B cell (primary cell): ENCODE data around the gene SMIM13. TPM values are rescaled to one million over a fixed set of nuclear protein-coding genes. Genes with fewer than 3 reads are reported as not detected.

Experiments used
- ATAC-seq: fragments of 200-7000 bp; cut with Tn5 transposase; one replicate; pipeline ENCODE4 v1.10.0; 2021; ENCODE audit warnings: low read depth, mild to moderate bottlenecking, moderate number of reproducible peaks, moderate library complexity
- CTCF ChIA-PET: fragments of 350-600 bp; sonication (Branson Sonifier 250); formaldehyde crosslinking; loops from one replicate; lab custom pipeline; 2021; ENCODE audit warnings: antibody characterized with exemption, inconsistent platforms; lab: Charles Lee
- POLR2A ChIA-PET: fragments of 350-600 bp; sonication (Branson Sonifier 250); formaldehyde crosslinking; loops from one replicate; lab custom pipeline; 2021; ENCODE audit warnings: antibody characterized with exemption; lab: Charles Lee
- DNase-seq: peaks from one replicate; pipeline ENCODE4 v3.0.0; 2013
- H2AFZ ChIP-seq: 2 replicates; pipeline ENCODE4 v1.6.1; 2012; ENCODE audit warnings: mild to moderate bottlenecking, low read depth, low read length; ENCODE audit not compliant: insufficient read depth, poor library complexity, severe bottlenecking
- H3K27ac ChIP-seq, 2 donors: 1 replicate in 1 of 2; 2 replicates in 1 of 2; pipeline ENCODE4 v1.5.1; 2012 to 2013; ENCODE audit warnings: low read length in 2 of 2, mild to moderate bottlenecking in 2 of 2, moderate library complexity in 1 of 2
- H3K27me3 ChIP-seq, 4 experiments: fragments of 200-600 bp in 1 of 4; sonication (generic) in 1 of 4; replicated peaks in 1 of 4; 1 replicate in 2 of 4; 2 replicates in 2 of 4; pipeline versions ENCODE4 v1.6.1 to v1.7.0; 2013 to 2016; ENCODE audit warnings: low read length in 3 of 4, mild to moderate bottlenecking in 2 of 4, mixed read lengths in 1 of 4, moderate library complexity in 1 of 4; ENCODE audit not compliant: insufficient read depth in 4 of 4, control insufficient read depth in 3 of 4; ENCODE audit errors: control extremely low read depth in 1 of 4
- H3K36me3 ChIP-seq, 2 experiments: replicated peaks in 1 of 2; 1 replicate in 1 of 2; 2 replicates in 1 of 2; pipeline versions ENCODE4 v1.6.1 to v1.7.1; 2013; ENCODE audit warnings: low read length in 1 of 2; ENCODE audit not compliant: insufficient read depth in 2 of 2, control insufficient read depth in 1 of 2; ENCODE audit errors: control extremely low read depth in 1 of 2, extremely low read depth in 1 of 2
- H3K4me1 ChIP-seq, 2 donors: fragments of 200-600 bp in 1 of 2; sonication (generic) in 1 of 2; 1 replicate in 1 of 2; 2 replicates in 1 of 2; pipeline versions ENCODE4 v1.5.1 to v1.6.1; 2013 to 2017; ENCODE audit warnings: low read length in 2 of 2; ENCODE audit not compliant: control insufficient read depth in 2 of 2, insufficient read depth in 2 of 2
- H3K4me2 ChIP-seq: replicated peaks from 2 replicates; pipeline ENCODE3; 2012; ENCODE audit warnings: mild to moderate bottlenecking, low read depth, low read length; ENCODE audit not compliant: poor library complexity, severe bottlenecking
- H3K4me3 ChIP-seq, 5 experiments: fragments of 200-600 bp in 1 of 5; sonication (generic) in 1 of 5; 1 replicate in 3 of 5; 2 replicates in 2 of 5; pipeline versions ENCODE4 v1.5.1 to v1.7.0; 2011 to 2016; ENCODE audit warnings: low read length in 4 of 5, mild to moderate bottlenecking in 4 of 5, low read depth in 2 of 5, control low read depth in 1 of 5, moderate library complexity in 1 of 5; ENCODE audit not compliant: insufficient read depth in 1 of 5; ENCODE audit errors: control extremely low read depth in 1 of 5, extremely low read depth in 1 of 5
- H3K79me2 ChIP-seq: fragments of 200-600 bp; sonication (generic); one replicate; pipeline ENCODE4 v1.6.0; 2016; ENCODE audit warnings: low read length; ENCODE audit not compliant: control insufficient read depth, insufficient read depth
- H3K9ac ChIP-seq: fragments of 200-600 bp; sonication (generic); 2 replicates; pipeline ENCODE4 v1.6.1; 2017; ENCODE audit warnings: mild to moderate bottlenecking, low read length, moderate library complexity
- H3K9me3 ChIP-seq, 3 donors: one replicate each; pipeline versions ENCODE4 v1.6.1 to v1.7.1; 2013; ENCODE audit warnings: low read length in 2 of 3; ENCODE audit not compliant: control insufficient read depth in 2 of 3, insufficient read depth in 1 of 3; ENCODE audit errors: control extremely low read depth in 1 of 3
- H4K20me1 ChIP-seq: 2 replicates; pipeline ENCODE4 v1.6.0; 2012; ENCODE audit warnings: mild to moderate bottlenecking, low read length; ENCODE audit not compliant: insufficient read depth, control insufficient read depth, poor library complexity, severe bottlenecking
- H3K27ac Mint-ChIP-seq: one replicate; pipeline ENCODE4 v1.8.0; 2021; ENCODE audit warnings: mixed read lengths
- H3K27me3 Mint-ChIP-seq: one replicate; pipeline ENCODE4 v1.8.0; 2021; ENCODE audit warnings: mixed read lengths
- H3K4me1 Mint-ChIP-seq: one replicate; pipeline ENCODE4 v1.8.0; 2021; ENCODE audit warnings: mixed read lengths
- H3K4me3 Mint-ChIP-seq: one replicate; pipeline ENCODE4 v1.8.0; 2021; ENCODE audit warnings: mixed read lengths
- H3K9me3 Mint-ChIP-seq: one replicate; pipeline ENCODE4 v1.8.0; 2022; ENCODE audit warnings: mixed read lengths; ENCODE audit not compliant: insufficient read depth
- EZH2 ChIP-seq: IDR thresholded peaks from 2 replicates; pipeline ENCODE4 v1.6.1; 2012; ENCODE audit warnings: borderline replicate concordance, low read depth, mild to moderate bottlenecking, moderate library complexity, low read length; ENCODE audit not compliant: insufficient read depth, poor library complexity, severe bottlenecking
- WGBS: methylation state at CpG from one replicate; pipeline ENCODE4 v1.1.5; 2013; ENCODE audit warnings: missing lambda C conversion rate; ENCODE audit not compliant: insufficient coverage; 5-methylcytosine and 5-hydroxymethylcytosine counted together
- intact Hi-C: fragments of 100-400 bp; cut with micrococcal nuclease; formaldehyde crosslinking; loops from one replicate; pipeline ENCODE4 v1.10.0; 2022
- polyA plus RNA-seq: library from polyadenylated mRNA; depleted of rRNA; stranded (reverse); fragments of >200 nt; gene quantifications from 2 replicates; pipeline ENCODE4 v1.2.3, GENCODE V29; 2012
- total RNA-seq, 2 donors: library from RNA; stranded (reverse); fragments of 120-200 nt in 1 of 2; gene quantifications; 1 replicate in 1 of 2; 2 replicates in 1 of 2; pipeline versions ENCODE4 v1.2.3 to v1.2.4, GENCODE V29; 2013 to 2022
- TF ChIP-seq, protein P1 (sequence below): fragments of 200-600 bp; IDR thresholded peaks from one replicate; pipeline ENCODE4 v1.8.0; 2022; ENCODE audit warnings: antibody characterized with exemption, mild to moderate bottlenecking

SMIM13 gene
- total and polyA plus RNA-seq, 2 donors (not counting 1 experiment from before 2014, with no cell fraction given): 2.1 to 5.5 TPM

- no peak overlapping the region for H3K27ac ChIP-seq
- Mint-ChIP-seq H3K9me3 (no peaks in the 10 kb centered on the region), H3K4me1 (no peaks in the 10 kb centered on the region), H3K4me3 (no peak overlapping the region), H3K27ac (no peak overlapping the region), H3K27me3 (no peaks in the 10 kb centered on the region)
- no peaks in the 10 kb centered on the region for H3K79me2 ChIP-seq
- no peaks in the 10 kb centered on the region for H4K20me1 ChIP-seq
- CTCF ChIA-PET: no interaction called here
- intact Hi-C loops: no loop called here
- no peak overlapping the region for H3K9ac ChIP-seq
- H3K27me3 ChIP-seq: no peaks in the 10 kb centered on the region
- over 99% methylated on average over 7 of the region's 9 CpGs for WGBS
- no peak for DNase-seq
- POLR2A ChIA-PET: no interaction called here
- H3K36me3 ChIP-seq: no peaks in the 10 kb centered on the region
- no peak for ATAC-seq
- no peaks in the 10 kb centered on the region for H3K9me3 ChIP-seq
- H3K4me2 ChIP-seq: no peak overlapping the region
- TF ChIP-seq EZH2: no peak
- TF ChIP-seq, protein P1, sequence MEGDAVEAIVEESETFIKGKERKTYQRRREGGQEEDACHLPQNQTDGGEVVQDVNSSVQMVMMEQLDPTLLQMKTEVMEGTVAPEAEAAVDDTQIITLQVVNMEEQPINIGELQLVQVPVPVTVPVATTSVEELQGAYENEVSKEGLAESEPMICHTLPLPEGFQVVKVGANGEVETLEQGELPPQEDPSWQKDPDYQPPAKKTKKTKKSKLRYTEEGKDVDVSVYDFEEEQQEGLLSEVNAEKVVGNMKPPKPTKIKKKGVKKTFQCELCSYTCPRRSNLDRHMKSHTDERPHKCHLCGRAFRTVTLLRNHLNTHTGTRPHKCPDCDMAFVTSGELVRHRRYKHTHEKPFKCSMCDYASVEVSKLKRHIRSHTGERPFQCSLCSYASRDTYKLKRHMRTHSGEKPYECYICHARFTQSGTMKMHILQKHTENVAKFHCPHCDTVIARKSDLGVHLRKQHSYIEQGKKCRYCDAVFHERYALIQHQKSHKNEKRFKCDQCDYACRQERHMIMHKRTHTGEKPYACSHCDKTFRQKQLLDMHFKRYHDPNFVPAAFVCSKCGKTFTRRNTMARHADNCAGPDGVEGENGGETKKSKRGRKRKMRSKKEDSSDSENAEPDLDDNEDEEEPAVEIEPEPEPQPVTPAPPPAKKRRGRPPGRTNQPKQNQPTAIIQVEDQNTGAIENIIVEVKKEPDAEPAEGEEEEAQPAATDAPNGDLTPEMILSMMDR: no peak
- H3K4me1 ChIP-seq: no peaks in the 10 kb centered on the region
- no peak overlapping the region for H3K4me3 ChIP-seq
- H2AFZ ChIP-seq: no peak overlapping the region
These were observed 67.7 kb downstream of the SMIM13 start for GRCh38 chr6:11161031-11161956.

GRCh38 chr6:11162262-11162661 is 68.6 kb downstream of the SMIM13 start:
- Histone ChIP-seq H4K20me1 (no peaks in the 10 kb centered on the region), H3K4me2 (no peak overlapping the region), H3K27ac (no peak overlapping the region), H3K27me3 (no peaks in the 10 kb centered on the region), H3K9ac (no peak overlapping the region), H3K36me3 (no peaks in the 10 kb centered on the region), H3K79me2 (no peaks in the 10 kb centered on the region), H3K4me1 (no peaks in the 10 kb centered on the region), H2AFZ (no peak overlapping the region), H3K9me3 (no peaks in the 10 kb centered on the region), H3K4me3 (no peak overlapping the region)
- H3K27me3 Mint-ChIP-seq: no peaks in the 10 kb centered on the region
- H3K4me1 Mint-ChIP-seq: no peaks in the 10 kb centered on the region
- H3K9me3 Mint-ChIP-seq: no peaks in the 10 kb centered on the region
- H3K27ac Mint-ChIP-seq: no peak overlapping the region
- POLR2A ChIA-PET: no interaction called here
- intact Hi-C loops: no loop called here
- DNase-seq (no peak), ATAC-seq (no peak)
- 100% methylated on average over 3 of the region's 3 CpGs for WGBS
- TF ChIP-seq, protein P1: no peak
- TF ChIP-seq EZH2: no peak
- CTCF ChIA-PET: interaction anchor here (0.8 to 1.1 kb wide), 2 partner anchors 10 to 17 kb away, joined by 5 to 6 read pairs; no protein-coding TSS in a partner anchor
- no peak overlapping the region for H3K4me3 Mint-ChIP-seq
